HCT116 (cell line): Measurements from ENCODE around the gene BHLHA9. TPM values are rescaled to one million over a fixed set of nuclear protein-coding genes. Genes with fewer than 3 reads are reported as not detected.

Experiments
- ATAC-seq: fragments of 200-7000 bp; cut with Tn5 transposase; 2 replicates; pipeline ENCODE4 v1.9.1; 2020; ENCODE audit warnings: mild to moderate bottlenecking, moderate library complexity
- BruUV-seq: library from RNA; stranded (reverse); fragments of 400-500 nt; replicated peaks from 2 replicates; lab custom pipeline; 2021; lab: Mats Ljungman, UMichigan
- CTCF ChIA-PET: fragments of 300-600 bp; sonication (Branson Sonifier 250); formaldehyde crosslinking; loops from one replicate; lab custom pipeline; 2021; ENCODE audit warnings: antibody characterized with exemption; lab: Charles Lee
- POLR2A ChIA-PET: fragments of 300-600, 350-600 bp; sonication (Branson Sonifier 250); formaldehyde crosslinking; loops from one replicate; lab custom pipeline; 2021; ENCODE audit warnings: antibody characterized with exemption; lab: Charles Lee
- RAD21 ChIA-PET, 2 experiments: fragments of 300-600 bp; sonication (Branson Sonifier 250); formaldehyde crosslinking; loops; one replicate each; lab custom pipeline; 2023; ENCODE audit warnings: low total read pairs in 2 of 2; ENCODE audit not compliant: uncharacterized antibody in 2 of 2, unreplicated experiment in 2 of 2, low non-redundant PET in 1 of 2; lab: Charles Lee
- DNase-seq: peaks from one replicate; pipeline ENCODE4 v3.0.0-alpha.2; 2010; ENCODE audit warnings: low read depth, low spot score
- H2AFZ ChIP-seq: fragments of 200-600 bp; shearing (Covaris generic), sonication (generic); 2 replicates; pipeline ENCODE4 v1.6.1; 2017; ENCODE audit warnings: low read depth, mixed run types, mixed read lengths, antibody characterized with exemption, low read length; ENCODE audit not compliant: poor library complexity, severe bottlenecking
- H3K27ac ChIP-seq: 2 replicates; pipeline ENCODE4 v1.5.1; 2012; ENCODE audit warnings: low read depth, low read length
- H3K27me3 ChIP-seq: fragments of 200-600 bp; sonication (generic); 2 replicates; pipeline ENCODE4 v1.6.1; 2016; ENCODE audit warnings: mixed run types, low read length, mixed read lengths; ENCODE audit not compliant: insufficient read depth
- H3K36me3 ChIP-seq, 2 experiments: fragments of 200-500 bp in 1 of 2; fragments of 200-600 bp in 1 of 2; sonication (Bioruptor generic) in 1 of 2; sonication (generic) in 1 of 2; 2 replicates each; pipeline versions ENCODE4 v1.5.1 to v1.6.1; 2014 to 2016; ENCODE audit warnings: low read length in 2 of 2, inconsistent platforms in 1 of 2, mixed read lengths in 1 of 2, mixed run types in 1 of 2; ENCODE audit not compliant: insufficient read depth in 2 of 2, control insufficient read depth in 1 of 2
- H3K4me1 ChIP-seq, 2 experiments: fragments of 200-600 bp in 1 of 2; sonication (generic) in 1 of 2; 2 replicates each; pipeline versions ENCODE4 v1.5.1 to v1.6.1; 2012 to 2017; ENCODE audit warnings: low read length in 2 of 2, inconsistent platforms in 1 of 2, mild to moderate bottlenecking in 1 of 2, mixed read lengths in 1 of 2, mixed run types in 1 of 2, moderate library complexity in 1 of 2; ENCODE audit not compliant: insufficient read depth in 2 of 2, control insufficient read depth in 1 of 2
- H3K4me2 ChIP-seq: fragments of 200-600 bp; sonication (generic); 2 replicates; pipeline ENCODE4 v1.6.1; 2017; ENCODE audit warnings: mixed run types, low read length, mixed read lengths
- H3K4me3 ChIP-seq, 2 experiments: fragments of 200-600 bp in 1 of 2; sonication (generic) in 1 of 2; replicated peaks in 1 of 2; 2 replicates each; pipeline ENCODE4 v1.5.1; 2011 to 2016; ENCODE audit warnings: low read length in 2 of 2, control low read depth in 1 of 2, low read depth in 1 of 2, mild to moderate bottlenecking in 1 of 2, mixed read lengths in 1 of 2, mixed run types in 1 of 2
- H3K79me2 ChIP-seq: fragments of 200-600 bp; sonication (generic); 2 replicates; pipeline ENCODE4 v1.6.1; 2017; ENCODE audit warnings: mild to moderate bottlenecking, mixed run types, low read length, moderate library complexity, mixed read lengths; ENCODE audit not compliant: insufficient read depth
- H3K9ac ChIP-seq: fragments of 200-600 bp; sonication (generic); 2 replicates; pipeline ENCODE4 v1.6.1; 2016; ENCODE audit warnings: low read length, mixed read lengths
- H3K9me2 ChIP-seq: fragments of 200-600 bp; sonication (generic), shearing (Covaris generic); 2 replicates; pipeline ENCODE4 v1.6.1; 2017; ENCODE audit warnings: mixed run types, mild to moderate bottlenecking, moderate library complexity; ENCODE audit not compliant: insufficient read depth
- H3K9me3 ChIP-seq, 2 experiments: fragments of 200-500 bp in 1 of 2; fragments of 200-600 bp in 1 of 2; sonication (Bioruptor generic) in 1 of 2; sonication (generic) in 1 of 2; 2 replicates each; pipeline ENCODE4 v1.6.1; 2014 to 2017; ENCODE audit warnings: low read length in 2 of 2, mixed read lengths in 2 of 2, inconsistent platforms in 1 of 2, low read depth in 1 of 2, mild to moderate bottlenecking in 1 of 2, mixed run types in 1 of 2, moderate library complexity in 1 of 2; ENCODE audit not compliant: control insufficient read depth in 1 of 2, insufficient read depth in 1 of 2
- H4K20me1 ChIP-seq: fragments of 200-600 bp; sonication (generic), shearing (Covaris generic); 2 replicates; pipeline ENCODE4 v1.6.1; 2017; ENCODE audit warnings: mixed run types, mild to moderate bottlenecking, moderate library complexity; ENCODE audit not compliant: insufficient read depth
- intact Hi-C: fragments of 100-400 bp; cut with micrococcal nuclease; formaldehyde crosslinking; loops from 2 replicates; pipeline ENCODE4 v1.10.0; 2022
- total RNA-seq: library from RNA; stranded (reverse); gene quantifications from one replicate; pipeline ENCODE4 v1.2.1, GENCODE V29; 2021; ENCODE audit not compliant: unreplicated experiment
- TF ChIP-seq, protein P1 (sequence below): IDR thresholded peaks from 2 replicates; pipeline ENCODE4 v1.6.1; 2011; ENCODE audit warnings: mild to moderate bottlenecking, low read length, moderate library complexity; ENCODE audit not compliant: insufficient replicate concordance; ENCODE audit errors: extremely low read depth

The BHLHA9 gene
- total RNA-seq, 1 experiment from 2014 or later: not detected

- H3K9me3 ChIP-seq: no peaks in the 10 kb centered on the region
- H3K9ac ChIP-seq: no peak overlapping the region
- ATAC-seq: no peak
- DNase-seq: no peak
- 0 out of 2 replicates have a peak, but pooled peaks cover 8% of the 10 kb centered on the region for H3K27me3 ChIP-seq
- H3K4me3 ChIP-seq: no peak overlapping the region
- no peaks in the 10 kb centered on the region for H4K20me1 ChIP-seq
- H3K27ac ChIP-seq: no peak overlapping the region
- no peak overlapping the region for H2AFZ ChIP-seq
- intact Hi-C loops: no loop called here
- H3K9me2 ChIP-seq: no peaks in the 10 kb centered on the region
- H3K4me1 ChIP-seq: no peaks in the 10 kb centered on the region; a peak in 1 of 4 replicates
- TF ChIP-seq, protein P1, sequence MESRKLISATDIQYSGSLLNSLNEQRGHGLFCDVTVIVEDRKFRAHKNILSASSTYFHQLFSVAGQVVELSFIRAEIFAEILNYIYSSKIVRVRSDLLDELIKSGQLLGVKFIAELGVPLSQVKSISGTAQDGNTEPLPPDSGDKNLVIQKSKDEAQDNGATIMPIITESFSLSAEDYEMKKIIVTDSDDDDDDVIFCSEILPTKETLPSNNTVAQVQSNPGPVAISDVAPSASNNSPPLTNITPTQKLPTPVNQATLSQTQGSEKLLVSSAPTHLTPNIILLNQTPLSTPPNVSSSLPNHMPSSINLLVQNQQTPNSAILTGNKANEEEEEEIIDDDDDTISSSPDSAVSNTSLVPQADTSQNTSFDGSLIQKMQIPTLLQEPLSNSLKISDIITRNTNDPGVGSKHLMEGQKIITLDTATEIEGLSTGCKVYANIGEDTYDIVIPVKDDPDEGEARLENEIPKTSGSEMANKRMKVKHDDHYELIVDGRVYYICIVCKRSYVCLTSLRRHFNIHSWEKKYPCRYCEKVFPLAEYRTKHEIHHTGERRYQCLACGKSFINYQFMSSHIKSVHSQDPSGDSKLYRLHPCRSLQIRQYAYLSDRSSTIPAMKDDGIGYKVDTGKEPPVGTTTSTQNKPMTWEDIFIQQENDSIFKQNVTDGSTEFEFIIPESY: no peak
- no peaks in the 10 kb centered on the region for H3K79me2 ChIP-seq
- ChIA-PET POLR2A (no interaction called here), CTCF (interaction anchor here (1.7 kb wide), 1 partner anchor 17 kb away, joined by 5 read pairs; no protein-coding TSS in a partner anchor), RAD21 (no interaction called here)
- H3K4me2 ChIP-seq: no peak overlapping the region
- H3K36me3 ChIP-seq: no peaks in the 10 kb centered on the region
- BruUV-seq: no TSS peak
Measured at GRCh38 chr17:1315891-1316403, 45.7 kb downstream of the BHLHA9 start.

Other genes with a start within 250 kb of the BHLHA9 start
- 58.5 TPM for gene ABR, start 90.5 kb upstream of the BHLHA9 start, total RNA-seq
- not detected for gene TRARG1, start 9.2 kb downstream of the BHLHA9 start, total RNA-seq
- gene YWHAE, start 129.8 kb downstream of the BHLHA9 start, total RNA-seq: 735 TPM
- 55.5 TPM for gene CRK, start 185.8 kb downstream of the BHLHA9 start, total RNA-seq
- gene MYO1C, start 222.2 kb downstream of the BHLHA9 start, total RNA-seq: 227 TPM
- 25.6 TPM for gene INPP5K, start 246.2 kb downstream of the BHLHA9 start, total RNA-seq